ENCODE results near the gene GATAD2B. TPM values are rescaled to one million over a fixed set of nuclear protein-coding genes. Genes with fewer than 3 reads are reported as not detected.

GATAD2B gene
- 4.2 and 4.7 TPM in 2 replicates for total RNA-seq

GRCh38 chr1:153922972-153923925, at the start of gene GATAD2B:
Gene GATAD2B (minus strand): TSS chr1:153922972. CDS start chr1:153828347, 94,625 bp downstream.
- DNase-seq (ENCODE audit: low read depth, low spot score): peak; percentile 100

DNA sequence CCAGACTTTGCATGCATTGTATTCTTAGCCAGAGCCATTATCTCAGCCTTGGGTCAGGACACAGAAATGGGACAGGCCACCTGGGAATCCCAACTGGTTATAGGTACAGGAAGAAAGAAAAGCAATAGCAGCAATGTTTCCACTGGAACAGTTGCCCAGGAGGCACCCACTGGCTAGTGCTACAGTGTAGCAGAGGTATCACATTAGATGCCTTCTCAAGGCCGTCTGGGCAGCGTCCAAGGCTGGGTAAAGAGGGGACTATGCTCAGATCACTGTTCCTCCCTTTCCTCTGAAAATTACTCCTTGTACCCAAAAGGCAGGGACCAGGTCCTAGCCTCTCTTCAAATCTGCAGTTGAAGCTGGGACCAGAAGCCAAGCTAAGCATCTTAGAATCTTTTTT, 47.6 kb upstream of the GATAD2B start:
- no peak for DNase-seq (ENCODE audit: low read depth, low spot score)

DNA sequence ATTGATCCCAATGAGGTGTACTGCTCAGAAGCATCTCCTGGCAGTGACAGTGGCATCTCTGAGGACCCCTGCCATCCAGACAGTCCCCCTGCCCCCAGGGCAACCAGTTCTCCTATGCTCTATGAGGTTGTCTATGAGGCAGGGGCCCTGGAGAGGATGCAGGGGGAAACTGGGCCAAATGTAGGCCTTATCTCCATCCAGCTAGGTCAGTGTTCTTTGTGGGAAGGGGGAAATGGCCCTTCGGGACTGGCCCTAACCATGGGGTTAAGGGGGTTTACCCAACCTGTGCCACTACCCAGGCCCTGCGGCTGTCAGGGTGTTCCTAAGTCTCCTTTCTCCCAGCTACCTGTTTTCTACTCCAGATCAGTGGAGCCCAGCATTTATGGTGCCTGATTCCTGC, 46.2 kb upstream of the GATAD2B start:
- no peak for DNase-seq (ENCODE audit: low read depth, low spot score)

GRCh38 chr1:153968408-153968807, 45.6 kb upstream of the GATAD2B start:
- DNase-seq (ENCODE audit: low read depth, low spot score): no peak

GRCh38 chr1:153968000-153968363, 45.2 kb upstream of the GATAD2B start:
- DNase-seq (ENCODE audit: low read depth, low spot score): no peak

DNA sequence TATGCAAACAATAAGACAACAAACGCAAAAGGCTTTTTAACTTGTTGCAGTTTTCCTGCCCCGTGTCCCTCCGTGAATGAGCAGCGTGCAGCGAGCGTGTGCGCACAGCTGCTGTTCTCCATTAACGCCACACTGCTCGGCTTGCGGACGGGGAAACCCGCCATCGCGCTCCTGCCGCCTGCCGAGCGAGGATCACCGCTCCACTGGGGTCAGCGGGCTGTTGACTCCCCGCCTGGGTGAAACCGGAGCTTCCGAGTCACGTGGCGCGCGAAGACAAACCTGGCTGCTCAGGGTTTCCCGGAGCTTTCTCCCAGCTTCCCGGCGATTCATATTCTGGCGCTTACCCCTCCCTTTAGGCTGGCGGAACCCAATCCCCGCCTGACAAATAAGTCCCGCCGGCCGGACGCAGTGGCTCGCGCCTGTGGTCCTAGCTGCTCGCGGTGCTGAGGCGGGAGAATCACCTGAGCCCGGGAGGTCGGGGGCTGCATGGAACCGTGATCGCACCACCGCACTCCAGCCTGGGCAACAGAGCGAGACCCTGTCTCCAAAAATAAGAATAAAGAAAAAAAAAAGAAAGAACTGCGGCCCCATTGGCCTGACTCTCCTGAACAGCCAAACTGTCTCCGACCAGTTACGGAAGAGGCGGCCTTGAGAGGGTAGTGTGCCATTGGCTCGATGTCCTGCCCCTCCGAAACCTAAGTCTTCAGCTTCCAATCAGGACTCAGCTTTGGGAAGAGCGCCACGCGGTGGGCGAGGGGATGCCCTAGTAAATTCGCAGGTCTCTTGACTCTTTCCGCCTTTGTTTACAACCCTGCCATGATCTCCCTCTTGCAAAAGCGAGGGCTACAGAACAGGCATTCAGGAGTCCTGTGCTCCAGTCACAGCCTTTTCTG, 44.6 kb upstream of the GATAD2B start, which contains the start of gene CREB3L4:
TSS of gene CREB3L4 (plus strand) at position 796 of the 893 bp plus-strand sequence. CDS start 624 bp downstream, outside the sequence.
- DNase-seq (ENCODE audit: low read depth, low spot score): peak; percentile 94

DNA sequence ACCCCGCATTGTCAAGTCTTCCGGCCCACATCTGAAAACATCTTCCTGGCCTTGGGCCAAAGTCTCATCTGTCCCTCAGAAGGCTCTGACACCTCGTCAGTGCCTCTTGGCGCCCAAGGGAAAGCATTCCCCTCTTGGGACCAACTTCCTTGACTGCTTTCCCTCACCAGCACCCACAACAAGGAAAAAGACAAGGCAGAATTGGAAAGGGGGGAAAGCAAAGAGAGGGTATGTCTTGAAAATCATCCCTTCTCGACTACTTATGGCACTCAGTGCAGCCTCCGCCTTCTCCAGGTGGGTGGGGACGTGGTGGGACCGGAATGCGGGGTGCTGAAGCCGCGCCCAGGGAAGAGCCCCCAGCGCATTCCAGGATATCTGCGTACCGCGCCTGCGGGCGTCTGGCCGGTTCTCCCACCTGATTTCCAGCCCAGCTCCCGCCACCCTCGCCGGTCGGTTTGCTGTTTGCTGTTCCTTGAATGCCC, 41.1 kb upstream of the GATAD2B start:
- DNase-seq (ENCODE audit: low read depth, low spot score): no peak

DNA sequence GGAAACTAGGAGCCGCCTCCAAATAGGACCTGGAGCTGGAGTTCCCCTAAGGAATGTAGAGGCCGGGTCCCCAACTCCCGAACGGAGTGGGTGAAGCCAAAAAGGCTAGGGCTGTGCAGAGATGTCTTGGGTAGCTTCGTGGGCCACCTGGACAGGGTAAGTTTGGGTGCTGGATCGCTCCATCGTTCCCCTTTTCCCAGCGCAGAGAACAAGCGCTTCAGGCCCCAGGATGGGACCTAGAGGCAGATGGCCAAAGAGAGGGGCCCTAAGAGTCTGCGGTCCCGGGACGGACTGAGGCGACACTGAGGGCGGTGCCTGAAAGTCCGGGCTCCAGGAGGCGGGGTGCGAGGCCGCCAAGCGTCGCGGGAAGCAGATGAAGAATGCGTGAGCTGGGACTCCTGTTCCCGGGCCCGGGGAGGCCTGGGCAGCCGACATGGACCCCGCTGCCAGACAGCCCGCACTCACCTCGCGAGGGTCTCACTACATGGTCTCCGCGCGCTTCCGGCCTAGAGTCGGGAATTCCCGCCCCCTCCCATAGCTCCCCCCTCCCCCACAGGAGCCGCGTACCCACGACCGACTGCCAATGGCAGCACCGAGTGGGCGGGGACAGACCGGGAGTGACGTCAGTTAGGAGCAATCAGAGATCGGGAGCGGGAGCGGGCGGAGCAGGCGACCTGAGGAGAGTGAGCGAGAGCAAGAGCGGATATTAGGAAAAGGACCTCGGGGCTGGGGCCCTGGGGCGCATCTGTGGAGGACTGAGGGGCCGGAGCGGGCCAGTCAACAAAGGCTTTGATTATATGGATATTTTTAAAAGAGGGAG, 40.5 kb upstream of the GATAD2B start, which contains the start of gene SLC39A1:
TSS of gene SLC39A1 (minus strand) at position 508 of the 820 bp plus-strand sequence. CDS start 822 bp downstream, outside the sequence.
- peak; percentile 80 for DNase-seq (ENCODE audit: low read depth, low spot score)

- DNase-seq (ENCODE audit: low read depth, low spot score): no peak
These were observed 39.6 kb upstream of the GATAD2B start for GRCh38 chr1:153962088-153963029.

DNA sequence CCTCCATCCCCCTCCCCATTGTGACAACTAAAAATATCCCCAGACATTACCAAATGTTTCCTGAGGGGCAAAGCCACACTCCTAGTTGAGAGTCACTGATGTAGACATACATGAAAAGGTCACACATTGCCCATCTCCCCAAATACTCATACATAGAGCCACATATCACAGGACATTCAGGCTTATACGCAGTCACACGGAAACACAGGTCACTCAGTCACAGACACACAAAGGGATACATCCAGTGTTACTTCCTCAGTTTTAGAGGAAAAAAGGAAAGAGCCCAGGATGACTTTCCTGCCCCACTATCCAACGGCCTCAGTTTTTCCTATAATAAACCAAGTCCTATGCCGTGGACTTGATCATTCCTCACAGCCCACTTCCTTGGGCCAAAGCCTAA, 38.6 kb upstream of the GATAD2B start:
- DNase-seq (ENCODE audit: low read depth, low spot score): no peak

DNA sequence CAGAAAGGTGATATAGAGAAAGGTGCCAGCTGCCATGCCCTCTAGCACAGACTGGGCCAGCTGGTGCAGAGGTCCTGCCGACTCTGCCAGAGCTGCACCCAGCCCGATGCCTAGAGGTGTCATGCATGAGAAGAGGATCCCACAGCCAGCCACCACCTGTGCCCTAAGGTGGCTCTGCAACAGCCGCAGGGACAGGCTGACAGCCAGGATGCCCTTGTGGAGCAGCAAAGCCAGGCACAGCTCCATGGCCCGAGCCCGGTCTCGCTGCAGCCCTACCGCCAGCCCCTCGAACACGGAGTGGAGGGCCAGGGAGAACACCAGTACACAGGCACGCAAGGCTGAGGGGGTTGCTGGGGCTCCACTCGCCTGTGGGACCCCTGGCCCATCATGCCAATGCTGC, 37.4 kb upstream of the GATAD2B start:
- no peak for DNase-seq (ENCODE audit: low read depth, low spot score)

DNA sequence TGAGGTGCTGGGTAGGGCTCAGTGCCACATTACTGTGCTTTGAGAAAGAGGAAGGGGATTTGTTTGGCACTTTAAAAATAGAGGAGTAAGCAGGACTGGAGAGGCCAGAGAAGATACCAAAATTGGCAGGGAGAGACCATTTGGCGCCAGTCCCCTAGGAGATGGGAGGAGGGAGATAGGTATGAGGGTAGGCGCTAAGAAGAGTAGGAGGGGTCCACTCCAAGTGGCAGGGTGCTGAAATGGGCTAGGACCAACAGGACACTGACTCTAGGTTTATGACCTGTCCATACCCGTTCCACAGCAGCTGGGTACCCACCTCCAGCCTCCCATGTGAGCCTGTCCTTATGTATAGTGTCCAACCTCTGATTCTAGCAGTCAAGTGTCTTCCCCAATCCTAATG, 36.7 kb upstream of the GATAD2B start:
- DNase-seq (ENCODE audit: low read depth, low spot score): no peak

DNA sequence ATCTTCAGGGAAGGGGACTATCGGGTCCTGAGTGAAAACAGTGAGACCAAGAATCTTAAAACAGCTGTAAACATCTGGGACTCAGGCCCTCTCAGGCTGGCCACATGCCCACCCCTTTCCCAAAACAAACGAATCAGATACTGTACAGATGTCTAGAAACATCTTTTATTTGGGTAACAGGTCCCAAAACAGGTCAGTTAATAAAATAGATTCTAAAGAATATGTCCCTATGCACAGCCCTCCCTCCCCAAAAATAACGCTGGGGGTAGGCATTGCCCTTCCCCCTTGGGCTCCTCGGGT, 36.1 kb upstream of the GATAD2B start:
- no peak for DNase-seq (ENCODE audit: low read depth, low spot score)

GRCh38 chr1:153958111-153958960, 35.6 kb upstream of the GATAD2B start, which contains the start of gene CRTC2:
Gene CRTC2 (minus strand): TSS chr1:153958612. CDS start chr1:153958497, 115 bp downstream.
- DNase-seq (ENCODE audit: low read depth, low spot score): peak; percentile 94

- DNase-seq (ENCODE audit: low read depth, low spot score): no peak
These were observed 35.0 kb upstream of the GATAD2B start for GRCh38 chr1:153957744-153958110.

DNA sequence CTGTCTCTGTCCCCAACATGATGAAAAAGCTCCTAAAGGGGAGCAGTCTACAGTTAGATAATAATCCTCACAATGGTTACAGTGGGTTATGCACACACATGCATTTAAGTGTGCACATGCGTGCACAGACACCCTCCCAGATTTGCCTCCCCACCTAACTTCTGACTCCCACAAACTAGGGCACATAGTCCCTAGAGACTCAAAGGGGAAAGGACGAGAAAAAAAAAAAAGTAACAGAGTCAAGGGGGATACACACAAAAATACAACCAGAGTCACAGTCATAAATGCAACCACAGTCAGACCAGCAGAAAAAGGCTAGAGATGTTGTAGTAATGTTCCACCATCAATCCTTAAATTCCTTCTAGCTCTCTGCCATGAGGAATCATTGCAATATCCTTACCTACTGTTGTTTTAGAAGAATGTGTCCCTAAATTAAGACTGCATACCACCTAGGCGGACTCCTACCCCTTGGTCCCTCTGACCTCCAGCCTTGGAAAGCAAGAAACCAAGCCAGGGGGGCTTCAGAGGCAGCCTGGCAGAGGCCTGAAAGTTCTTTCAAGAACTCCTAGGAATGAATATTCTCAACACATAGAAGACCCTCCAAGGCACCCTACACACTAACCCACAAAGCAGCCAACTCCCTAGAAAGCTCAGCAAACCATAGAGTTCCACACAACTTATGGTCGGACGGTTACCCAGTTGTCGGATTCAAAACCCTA, 34.4 kb upstream of the GATAD2B start:
- no peak for DNase-seq (ENCODE audit: low read depth, low spot score)

- no peak for DNase-seq (ENCODE audit: low read depth, low spot score)
These were observed 32.1 kb upstream of the GATAD2B start for GRCh38 chr1:153954826-153955225.

- no peak for DNase-seq (ENCODE audit: low read depth, low spot score)
These were observed 31.1 kb upstream of the GATAD2B start for GRCh38 chr1:153953859-153954365.
